ENCODE measurements around the gene CAMTA1.

The CAMTA1 gene

DNA sequence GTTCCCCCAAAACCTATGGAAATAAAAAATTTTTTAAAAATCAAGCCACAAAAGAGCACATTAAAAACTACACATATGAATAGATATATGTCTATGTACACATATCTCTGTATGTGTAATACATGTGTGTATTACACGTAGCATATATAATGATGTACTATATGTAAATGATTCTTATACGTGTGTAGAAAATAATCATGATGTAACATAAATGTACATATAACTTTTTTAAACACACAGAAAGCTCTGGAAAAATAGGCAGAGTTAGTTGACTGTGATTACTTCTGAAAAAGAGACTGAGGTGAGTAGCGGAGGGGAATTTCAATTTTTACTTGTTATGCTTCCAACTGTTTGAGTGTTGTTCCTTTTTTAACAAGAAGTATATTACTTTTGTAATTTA, 405.0 kb downstream of the CAMTA1 start:
- no peak overlapping the region for H3K9ac ChIP-seq (ENCODE audit: low read depth, low read length)
- H3K4me1 ChIP-seq (ENCODE audit: insufficient read depth, low read length), result no peaks in the 10 kb centered on the region
- H3K4me3 ChIP-seq (ENCODE audit: low read length), result no peak overlapping the region
- H3K36me3 ChIP-seq (ENCODE audit: insufficient read depth, low read depth, low read length), result no peaks in the 10 kb centered on the region
- no peaks in the 10 kb centered on the region for H3K27me3 ChIP-seq (ENCODE audit: insufficient read depth, low read length)
- H3K27ac ChIP-seq (ENCODE audit: low read length), result no peak overlapping the region
- no peaks in the 10 kb centered on the region for H3K9me3 ChIP-seq (ENCODE audit: insufficient read depth, low read depth, low read length)

DNA sequence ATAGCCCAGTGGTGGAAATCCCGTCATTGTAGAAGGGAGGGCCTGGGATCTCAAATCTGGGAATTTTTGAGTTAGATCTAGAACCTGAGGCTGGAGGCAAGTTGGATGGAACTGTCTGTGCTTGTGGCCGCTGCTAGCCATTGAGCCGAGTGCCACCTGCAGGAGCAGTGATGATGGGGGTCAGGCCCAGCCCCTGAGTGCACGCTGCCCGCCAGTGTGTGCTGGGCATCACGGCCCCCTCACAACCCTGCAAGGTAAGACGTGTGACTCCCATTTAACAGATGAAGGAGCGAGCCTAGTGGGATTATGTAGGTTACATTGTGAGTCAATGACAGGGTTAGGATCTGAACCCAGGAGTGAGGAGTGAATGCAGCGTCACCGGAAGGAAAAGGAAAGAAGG, 407.2 kb downstream of the CAMTA1 start:
- no peaks in the 10 kb centered on the region for H3K27me3 ChIP-seq (ENCODE audit: insufficient read depth, low read length)
- H3K9me3 ChIP-seq (ENCODE audit: insufficient read depth, low read depth, low read length), result no peaks in the 10 kb centered on the region
- no peaks in the 10 kb centered on the region for H3K4me1 ChIP-seq (ENCODE audit: insufficient read depth, low read length)
- no peaks in the 10 kb centered on the region for H3K36me3 ChIP-seq (ENCODE audit: insufficient read depth, low read depth, low read length)
- no peak overlapping the region for H3K4me3 ChIP-seq (ENCODE audit: low read length)
- no peak overlapping the region for H3K27ac ChIP-seq (ENCODE audit: low read length)
- no peak overlapping the region for H3K9ac ChIP-seq (ENCODE audit: low read depth, low read length)

DNA sequence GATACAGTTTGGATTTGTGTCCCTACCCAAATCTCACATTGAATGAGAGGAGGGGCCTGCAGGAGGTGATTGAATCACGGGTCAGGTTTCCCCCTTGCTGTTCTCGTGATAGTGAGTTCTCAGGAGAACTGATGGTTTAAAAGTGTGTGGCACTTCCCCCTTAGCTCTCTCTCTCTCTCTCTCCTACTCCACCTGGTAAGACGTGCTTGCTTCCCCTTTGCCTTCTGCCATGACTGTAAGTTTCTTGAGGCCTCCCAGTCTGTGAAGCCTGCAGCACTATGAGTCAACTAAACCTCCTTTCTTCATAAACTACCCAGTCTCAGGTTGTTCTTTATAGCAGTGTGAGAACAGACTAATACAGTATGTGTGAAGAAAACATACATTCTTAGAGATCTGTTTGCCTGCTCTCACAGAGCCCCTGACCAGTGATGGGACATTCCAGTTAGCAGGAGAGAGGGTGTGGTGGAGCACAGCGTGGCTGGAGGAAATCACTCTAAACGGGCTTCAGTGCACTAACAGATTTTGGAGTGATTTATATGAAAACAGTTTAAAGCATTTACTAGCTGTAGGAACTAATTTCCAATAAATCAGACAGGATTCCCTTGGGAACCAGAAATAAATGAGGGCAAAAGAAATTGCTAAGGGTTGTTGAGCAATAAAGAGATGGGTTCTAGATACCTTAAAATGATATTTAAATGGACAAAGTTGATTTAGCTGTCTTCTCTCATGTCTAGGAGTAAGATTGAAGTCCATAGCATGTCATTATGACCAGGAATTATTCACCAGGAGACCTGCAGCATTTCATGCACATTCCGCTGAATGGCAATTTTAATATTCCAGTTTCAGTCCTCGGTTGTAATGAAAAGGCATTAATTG, 411.0 kb downstream of the CAMTA1 start:
- Histone ChIP-seq H3K9ac (ENCODE audit: low read depth, low read length) (no peak overlapping the region), H3K4me1 (ENCODE audit: insufficient read depth, low read length) (no peaks in the 10 kb centered on the region; the same call in 1 of the 2 replicates), H3K27ac (ENCODE audit: low read length) (no peak overlapping the region), H3K36me3 (ENCODE audit: insufficient read depth, low read depth, low read length) (no peaks in the 10 kb centered on the region), H3K27me3 (ENCODE audit: insufficient read depth, low read length) (peaks cover 18% of the 10 kb centered on the region), H3K4me3 (ENCODE audit: low read length) (no peak overlapping the region), H3K9me3 (ENCODE audit: insufficient read depth, low read depth, low read length) (no peaks in the 10 kb centered on the region)

DNA sequence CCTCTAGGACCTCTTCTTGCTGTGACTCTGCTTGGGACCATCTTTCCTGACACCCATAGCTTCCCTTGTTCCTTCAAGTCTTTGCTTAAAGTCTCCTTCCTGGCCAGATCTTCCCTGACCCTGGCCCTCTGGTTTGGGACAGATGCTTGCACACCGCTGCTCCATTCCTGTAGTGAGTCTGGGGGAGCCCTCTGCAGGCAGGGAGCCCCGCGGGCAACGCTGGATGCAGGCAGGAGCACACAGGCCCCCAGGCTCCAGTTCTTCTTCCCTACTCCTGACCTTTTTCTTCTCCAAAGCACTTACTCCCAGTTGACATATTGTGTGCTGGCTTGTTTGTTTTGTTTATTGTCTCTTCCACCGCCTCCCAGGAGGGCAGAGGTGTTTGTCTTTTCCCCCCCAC, 413.4 kb downstream of the CAMTA1 start:
- Histone ChIP-seq H3K9me3 (ENCODE audit: insufficient read depth, low read depth, low read length) (no peaks in the 10 kb centered on the region), H3K4me1 (ENCODE audit: insufficient read depth, low read length) (no peaks in the 10 kb centered on the region; the same call in 1 of the 2 replicates), H3K9ac (ENCODE audit: low read depth, low read length) (no peak overlapping the region), H3K27ac (ENCODE audit: low read length) (no peak overlapping the region), H3K27me3 (ENCODE audit: insufficient read depth, low read length) (peaks cover 18% of the 10 kb centered on the region), H3K36me3 (ENCODE audit: insufficient read depth, low read depth, low read length) (no peaks in the 10 kb centered on the region), H3K4me3 (ENCODE audit: low read length) (peak overlapping the region; percentile 21; the same call in 1 of the 2 replicates)

DNA sequence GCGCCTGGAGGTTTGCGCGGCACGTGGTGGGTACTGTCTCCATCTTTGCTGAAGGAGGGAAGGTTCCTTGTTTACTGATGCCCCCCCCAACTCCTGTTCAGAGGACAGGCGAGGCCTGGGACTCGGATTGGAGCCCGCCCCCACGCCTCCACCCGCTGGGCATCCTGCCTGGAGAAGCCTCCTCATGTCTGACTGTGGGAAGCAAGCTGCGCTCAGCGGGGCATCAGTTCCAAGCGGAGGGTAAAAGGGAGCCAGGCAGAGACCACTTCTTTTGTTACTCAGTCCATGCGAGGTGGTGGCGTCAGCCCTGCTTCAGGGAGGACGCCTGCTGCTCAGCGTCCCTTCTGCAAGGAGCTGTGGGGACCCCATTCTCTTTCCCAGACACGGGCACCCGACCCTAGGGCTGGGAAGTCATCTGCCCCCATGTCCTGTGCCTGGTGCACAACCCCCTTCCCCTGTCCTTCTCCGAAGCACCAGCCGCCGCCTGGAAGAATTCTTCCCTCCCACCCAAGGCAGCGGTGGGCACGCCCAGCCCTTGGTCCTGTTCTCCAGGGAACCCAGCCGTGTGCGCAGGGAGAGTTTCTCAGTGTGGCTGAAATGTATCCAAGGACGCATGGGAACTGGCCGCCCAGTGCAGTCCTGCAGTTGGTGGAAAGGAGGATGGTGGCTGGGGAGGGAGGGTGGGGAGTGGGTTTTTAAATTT, 414.0 kb downstream of the CAMTA1 start:
- Histone ChIP-seq H3K27me3 (ENCODE audit: insufficient read depth, low read length) (peaks cover 18% of the 10 kb centered on the region), H3K27ac (ENCODE audit: low read length) (no peak overlapping the region), H3K36me3 (ENCODE audit: insufficient read depth, low read depth, low read length) (no peaks in the 10 kb centered on the region), H3K4me3 (ENCODE audit: low read length) (peak overlapping the region; percentile 21), H3K9me3 (ENCODE audit: insufficient read depth, low read depth, low read length) (no peaks in the 10 kb centered on the region), H3K9ac (ENCODE audit: low read depth, low read length) (no peak overlapping the region), H3K4me1 (ENCODE audit: insufficient read depth, low read length) (no peaks in the 10 kb centered on the region; the same call in 1 of the 2 replicates)

DNA sequence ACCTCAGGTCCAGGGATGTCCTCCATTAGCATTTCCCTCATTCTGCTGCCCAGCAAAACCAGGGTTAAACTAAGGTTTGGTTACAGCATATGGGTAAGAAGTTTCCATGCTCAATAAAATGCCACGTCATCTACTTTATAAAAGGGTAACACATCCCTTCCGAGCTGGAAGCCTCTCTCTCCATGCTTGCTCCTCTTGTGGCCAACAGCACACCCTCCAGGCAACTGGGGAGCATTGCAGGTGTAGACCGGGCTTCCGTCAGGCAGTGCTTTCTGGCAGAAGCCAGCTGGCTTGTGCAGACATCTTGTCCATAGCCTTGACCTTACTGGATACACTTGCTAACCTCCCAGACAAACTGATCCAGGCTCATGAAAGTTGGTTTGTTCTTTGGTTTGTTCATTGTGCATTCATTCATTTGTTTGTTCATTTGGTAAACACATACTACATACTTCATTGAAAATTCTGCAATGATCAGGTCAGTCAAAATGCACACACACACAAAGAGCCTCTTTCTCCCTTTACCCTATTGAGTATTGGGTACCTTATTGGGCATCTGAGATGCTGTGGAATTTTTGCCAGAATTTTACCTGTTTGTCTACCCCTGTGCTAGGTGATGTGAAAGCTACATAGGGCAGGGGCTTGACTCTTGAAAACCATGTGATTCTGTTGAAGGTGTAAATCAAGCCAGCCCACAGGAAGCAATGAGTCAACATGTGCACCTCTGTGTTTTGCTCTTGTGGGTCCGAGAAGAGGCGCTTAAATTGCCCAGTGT, 422.8 kb downstream of the CAMTA1 start:
- H3K9me3 ChIP-seq (ENCODE audit: insufficient read depth, low read depth, low read length), result no peaks in the 10 kb centered on the region
- no peak overlapping the region for H3K4me3 ChIP-seq (ENCODE audit: low read length)
- no peaks in the 10 kb centered on the region for H3K36me3 ChIP-seq (ENCODE audit: insufficient read depth, low read depth, low read length)
- no peak overlapping the region for H3K27ac ChIP-seq (ENCODE audit: low read length)
- no peaks in the 10 kb centered on the region for H3K27me3 ChIP-seq (ENCODE audit: insufficient read depth, low read length)
- H3K4me1 ChIP-seq (ENCODE audit: insufficient read depth, low read length), result no peaks in the 10 kb centered on the region
- no peak overlapping the region; the same call in 1 of the 2 replicates for H3K9ac ChIP-seq (ENCODE audit: low read depth, low read length)

DNA sequence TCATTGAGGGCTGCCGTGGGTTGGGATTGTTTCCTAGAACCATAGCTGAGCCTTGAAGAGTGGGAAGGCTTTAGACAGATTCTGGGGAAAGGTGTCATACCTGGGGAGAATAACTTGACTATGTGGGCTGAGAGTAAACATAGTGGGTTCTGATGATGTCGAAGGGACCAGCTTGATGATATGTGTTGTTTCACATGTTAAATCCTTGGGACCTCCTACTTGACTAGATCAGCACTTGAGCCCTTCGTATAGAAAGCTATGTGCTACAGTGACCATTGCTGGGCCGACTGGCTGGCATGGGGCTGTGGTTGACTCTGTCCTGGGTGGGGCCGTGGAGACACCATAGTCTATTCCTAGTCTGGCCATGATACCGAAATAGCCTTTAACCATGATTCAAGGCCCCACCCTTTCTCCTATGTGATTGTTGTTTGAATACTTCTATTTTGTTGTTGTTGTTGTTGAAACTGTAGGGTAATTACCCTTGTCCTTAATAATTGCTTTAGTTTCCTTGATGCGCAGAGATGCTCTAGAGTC, 423.5 kb downstream of the CAMTA1 start:
- Histone ChIP-seq H3K4me1 (ENCODE audit: insufficient read depth, low read length) (no peaks in the 10 kb centered on the region), H3K9ac (ENCODE audit: low read depth, low read length) (no peak overlapping the region), H3K4me3 (ENCODE audit: low read length) (no peak overlapping the region), H3K27me3 (ENCODE audit: insufficient read depth, low read length) (no peaks in the 10 kb centered on the region), H3K36me3 (ENCODE audit: insufficient read depth, low read depth, low read length) (no peaks in the 10 kb centered on the region), H3K9me3 (ENCODE audit: insufficient read depth, low read depth, low read length) (no peaks in the 10 kb centered on the region), H3K27ac (ENCODE audit: low read length) (no peak overlapping the region)

DNA sequence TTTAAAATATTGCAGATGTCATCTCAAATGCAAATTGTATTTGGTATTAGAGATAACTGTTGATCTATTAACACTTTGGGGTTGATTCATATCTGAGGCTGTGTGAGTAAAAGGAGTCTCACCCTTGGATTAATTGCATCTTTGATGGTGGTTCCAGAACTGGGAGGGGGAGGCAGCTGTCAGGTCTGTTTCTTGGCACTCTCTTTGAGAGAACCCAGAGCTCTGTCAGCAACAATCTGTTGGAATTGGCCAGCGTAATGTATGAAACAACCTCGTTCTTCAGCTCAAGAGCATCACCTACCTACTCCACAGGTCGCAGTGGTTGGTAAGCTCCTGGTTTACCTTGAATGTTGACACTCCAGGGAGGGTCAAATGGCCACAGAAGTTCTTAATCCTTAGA, 424.1 kb downstream of the CAMTA1 start:
- Histone ChIP-seq H3K27me3 (ENCODE audit: insufficient read depth, low read length) (no peaks in the 10 kb centered on the region), H3K4me1 (ENCODE audit: insufficient read depth, low read length) (no peaks in the 10 kb centered on the region), H3K9ac (ENCODE audit: low read depth, low read length) (no peak overlapping the region), H3K27ac (ENCODE audit: low read length) (no peak overlapping the region), H3K36me3 (ENCODE audit: insufficient read depth, low read depth, low read length) (no peaks in the 10 kb centered on the region), H3K4me3 (ENCODE audit: low read length) (no peak overlapping the region), H3K9me3 (ENCODE audit: insufficient read depth, low read depth, low read length) (no peaks in the 10 kb centered on the region)

- H3K36me3 ChIP-seq (ENCODE audit: insufficient read depth, low read depth, low read length), result no peaks in the 10 kb centered on the region
- no peaks in the 10 kb centered on the region for H3K4me1 ChIP-seq (ENCODE audit: insufficient read depth, low read length)
- no peak overlapping the region for H3K9ac ChIP-seq (ENCODE audit: low read depth, low read length)
- H3K27ac ChIP-seq (ENCODE audit: low read length), result no peak overlapping the region
- no peaks in the 10 kb centered on the region for H3K9me3 ChIP-seq (ENCODE audit: insufficient read depth, low read depth, low read length)
- H3K27me3 ChIP-seq (ENCODE audit: insufficient read depth, low read length), result no peaks in the 10 kb centered on the region
- no peak overlapping the region for H3K4me3 ChIP-seq (ENCODE audit: low read length)
Observed at GRCh38 chr1:7218210-7218832, 433.1 kb downstream of the CAMTA1 start.

GRCh38 chr1:7219031-7219430, 433.8 kb downstream of the CAMTA1 start:
- H3K9ac ChIP-seq (ENCODE audit: low read depth, low read length), result no peak overlapping the region
- H3K9me3 ChIP-seq (ENCODE audit: insufficient read depth, low read depth, low read length), result no peaks in the 10 kb centered on the region
- no peak overlapping the region for H3K27ac ChIP-seq (ENCODE audit: low read length)
- no peaks in the 10 kb centered on the region for H3K4me1 ChIP-seq (ENCODE audit: insufficient read depth, low read length)
- no peaks in the 10 kb centered on the region for H3K36me3 ChIP-seq (ENCODE audit: insufficient read depth, low read depth, low read length)
- H3K4me3 ChIP-seq (ENCODE audit: low read length), result no peak overlapping the region
- H3K27me3 ChIP-seq (ENCODE audit: insufficient read depth, low read length), result no peaks in the 10 kb centered on the region

GRCh38 chr1:7220007-7220406, 434.8 kb downstream of the CAMTA1 start:
- H3K4me1 ChIP-seq (ENCODE audit: insufficient read depth, low read length), result no peaks in the 10 kb centered on the region
- no peak overlapping the region for H3K4me3 ChIP-seq (ENCODE audit: low read length)
- H3K9me3 ChIP-seq (ENCODE audit: insufficient read depth, low read depth, low read length), result no peaks in the 10 kb centered on the region
- no peaks in the 10 kb centered on the region for H3K27me3 ChIP-seq (ENCODE audit: insufficient read depth, low read length)
- H3K36me3 ChIP-seq (ENCODE audit: insufficient read depth, low read depth, low read length), result no peaks in the 10 kb centered on the region
- no peak overlapping the region for H3K27ac ChIP-seq (ENCODE audit: low read length)
- no peak overlapping the region for H3K9ac ChIP-seq (ENCODE audit: low read depth, low read length)
